Measurements from ENCODE around the gene NUDT3.
"Not testable (repeated sequence)": the region's sequence is repeated elsewhere in the genome, so short reads cannot be mapped to it uniquely, and the experiment has no call there.

Gene NUDT3

GRCh38 chr6:34365781-34366638 lies 26.5 kb downstream of the NUDT3 start:
- not testable (repeated sequence) for DNase-seq

- not testable (repeated sequence) for DNase-seq
Observed at GRCh38 chr6:34363681-34364075, 28.8 kb downstream of the NUDT3 start.

- no peak for DNase-seq
Observed at GRCh38 chr6:34362909-34363680, 29.4 kb downstream of the NUDT3 start.

GRCh38 chr6:34362176-34362575 lies 30.3 kb downstream of the NUDT3 start:
- no peak for DNase-seq

GRCh38 chr6:34360556-34360955 lies 31.9 kb downstream of the NUDT3 start:
- DNase-seq, result no peak

GRCh38 chr6:34359418-34360158 lies 32.9 kb downstream of the NUDT3 start:
- DNase-seq, result no peak

- no peak for DNase-seq
Observed at GRCh38 chr6:34358389-34358905, 34.0 kb downstream of the NUDT3 start.

GRCh38 chr6:34357937-34358336 lies 34.5 kb downstream of the NUDT3 start:
- no peak for DNase-seq

GRCh38 chr6:34355889-34356288 lies 36.6 kb downstream of the NUDT3 start:
- DNase-seq, result no peak

- DNase-seq, result not testable (repeated sequence)
Observed at GRCh38 chr6:34354230-34354629, 38.2 kb downstream of the NUDT3 start.

GRCh38 chr6:34353530-34353929 lies 38.9 kb downstream of the NUDT3 start:
- DNase-seq, result not testable (repeated sequence)

GRCh38 chr6:34352305-34352937 lies 40.0 kb downstream of the NUDT3 start:
- no peak for DNase-seq

GRCh38 chr6:34350934-34351217 lies 41.6 kb downstream of the NUDT3 start:
- DNase-seq, result no peak

- DNase-seq, result no peak
Observed at GRCh38 chr6:34350137-34350933, 42.1 kb downstream of the NUDT3 start.

GRCh38 chr6:34349211-34349610 lies 43.3 kb downstream of the NUDT3 start:
- DNase-seq, result no peak

GRCh38 chr6:34347303-34347702 lies 45.2 kb downstream of the NUDT3 start:
- DNase-seq, result no peak

- DNase-seq, result no peak
Observed at GRCh38 chr6:34346175-34347119, 46.0 kb downstream of the NUDT3 start.

GRCh38 chr6:34343806-34344205 lies 48.7 kb downstream of the NUDT3 start:
- DNase-seq, result no peak

- DNase-seq, result no peak
Observed at GRCh38 chr6:34342247-34342646, 50.2 kb downstream of the NUDT3 start.

- no peak for DNase-seq
Observed at GRCh38 chr6:34341481-34341971, 50.9 kb downstream of the NUDT3 start.

Measured in NCI-H187 (cell line).